Measurements from ENCODE around the gene CLN6. TPM values are rescaled to one million over a fixed set of nuclear protein-coding genes. Genes with fewer than 3 reads are reported as not detected.

The CLN6 gene
- total RNA-seq, 1 donor from 2014 or later: 26.1 TPM

- Mint-ChIP-seq H3K4me3 (ENCODE audit: unreplicated experiment) (no peak overlapping the region), H3K27ac (ENCODE audit: unreplicated experiment) (no peak overlapping the region), H3K27me3 (ENCODE audit: unreplicated experiment) (no peaks in the 10 kb centered on the region), H3K9me3 (ENCODE audit: unreplicated experiment) (no peaks in the 10 kb centered on the region), H3K4me1 (ENCODE audit: low read depth, unreplicated experiment) (no peaks in the 10 kb centered on the region), H3K36me3 (ENCODE audit: unreplicated experiment) (no peaks in the 10 kb centered on the region)
- DNase-seq: no peak
- TF ChIP-seq, protein P1, sequence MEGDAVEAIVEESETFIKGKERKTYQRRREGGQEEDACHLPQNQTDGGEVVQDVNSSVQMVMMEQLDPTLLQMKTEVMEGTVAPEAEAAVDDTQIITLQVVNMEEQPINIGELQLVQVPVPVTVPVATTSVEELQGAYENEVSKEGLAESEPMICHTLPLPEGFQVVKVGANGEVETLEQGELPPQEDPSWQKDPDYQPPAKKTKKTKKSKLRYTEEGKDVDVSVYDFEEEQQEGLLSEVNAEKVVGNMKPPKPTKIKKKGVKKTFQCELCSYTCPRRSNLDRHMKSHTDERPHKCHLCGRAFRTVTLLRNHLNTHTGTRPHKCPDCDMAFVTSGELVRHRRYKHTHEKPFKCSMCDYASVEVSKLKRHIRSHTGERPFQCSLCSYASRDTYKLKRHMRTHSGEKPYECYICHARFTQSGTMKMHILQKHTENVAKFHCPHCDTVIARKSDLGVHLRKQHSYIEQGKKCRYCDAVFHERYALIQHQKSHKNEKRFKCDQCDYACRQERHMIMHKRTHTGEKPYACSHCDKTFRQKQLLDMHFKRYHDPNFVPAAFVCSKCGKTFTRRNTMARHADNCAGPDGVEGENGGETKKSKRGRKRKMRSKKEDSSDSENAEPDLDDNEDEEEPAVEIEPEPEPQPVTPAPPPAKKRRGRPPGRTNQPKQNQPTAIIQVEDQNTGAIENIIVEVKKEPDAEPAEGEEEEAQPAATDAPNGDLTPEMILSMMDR (IDR thresholded peaks at IDR 0.05; ENCODE audit: partially characterized antibody, unreplicated experiment): no peak
These were observed 33.2 kb upstream of the CLN6 start for GRCh38 chr15:68262514-68263356.

GRCh38 chr15:68261980-68262379, 32.5 kb upstream of the CLN6 start:
- Mint-ChIP-seq H3K36me3 (ENCODE audit: unreplicated experiment) (no peaks in the 10 kb centered on the region), H3K27ac (ENCODE audit: unreplicated experiment) (no peak overlapping the region), H3K27me3 (ENCODE audit: unreplicated experiment) (no peaks in the 10 kb centered on the region), H3K9me3 (ENCODE audit: unreplicated experiment) (no peaks in the 10 kb centered on the region), H3K4me3 (ENCODE audit: unreplicated experiment) (no peak overlapping the region), H3K4me1 (ENCODE audit: low read depth, unreplicated experiment) (no peaks in the 10 kb centered on the region)
- TF ChIP-seq, protein P1 (IDR thresholded peaks at IDR 0.05; ENCODE audit: partially characterized antibody, unreplicated experiment): no peak
- DNase-seq: no peak

GRCh38 chr15:68261241-68261640, 31.7 kb upstream of the CLN6 start:
- H3K9me3 Mint-ChIP-seq (ENCODE audit: unreplicated experiment): no peaks in the 10 kb centered on the region

GRCh38 chr15:68259883-68260282, 30.4 kb upstream of the CLN6 start:
- H3K4me1 Mint-ChIP-seq (ENCODE audit: low read depth, unreplicated experiment): no peaks in the 10 kb centered on the region
- DNase-seq: no peak
- no peaks in the 10 kb centered on the region for H3K36me3 Mint-ChIP-seq (ENCODE audit: unreplicated experiment)
- no peaks in the 10 kb centered on the region for H3K27me3 Mint-ChIP-seq (ENCODE audit: unreplicated experiment)
- no peaks in the 10 kb centered on the region for H3K9me3 Mint-ChIP-seq (ENCODE audit: unreplicated experiment)
- no peak overlapping the region for H3K4me3 Mint-ChIP-seq (ENCODE audit: unreplicated experiment)
- TF ChIP-seq, protein P1 (IDR thresholded peaks at IDR 0.05; ENCODE audit: partially characterized antibody, unreplicated experiment): no peak
- H3K27ac Mint-ChIP-seq (ENCODE audit: unreplicated experiment): no peak overlapping the region

More at GRCh38 chr15:68261241-68261640, 31.7 kb upstream of the CLN6 start:
- no peak for DNase-seq
- TF ChIP-seq, protein P1 (IDR thresholded peaks at IDR 0.05; ENCODE audit: partially characterized antibody, unreplicated experiment): no peak
- no peaks in the 10 kb centered on the region for H3K36me3 Mint-ChIP-seq (ENCODE audit: unreplicated experiment)
- H3K4me3 Mint-ChIP-seq (ENCODE audit: unreplicated experiment): no peak overlapping the region
- no peaks in the 10 kb centered on the region for H3K27me3 Mint-ChIP-seq (ENCODE audit: unreplicated experiment)
- H3K4me1 Mint-ChIP-seq (ENCODE audit: low read depth, unreplicated experiment): no peaks in the 10 kb centered on the region
- H3K27ac Mint-ChIP-seq (ENCODE audit: unreplicated experiment): no peak overlapping the region

DNA sequence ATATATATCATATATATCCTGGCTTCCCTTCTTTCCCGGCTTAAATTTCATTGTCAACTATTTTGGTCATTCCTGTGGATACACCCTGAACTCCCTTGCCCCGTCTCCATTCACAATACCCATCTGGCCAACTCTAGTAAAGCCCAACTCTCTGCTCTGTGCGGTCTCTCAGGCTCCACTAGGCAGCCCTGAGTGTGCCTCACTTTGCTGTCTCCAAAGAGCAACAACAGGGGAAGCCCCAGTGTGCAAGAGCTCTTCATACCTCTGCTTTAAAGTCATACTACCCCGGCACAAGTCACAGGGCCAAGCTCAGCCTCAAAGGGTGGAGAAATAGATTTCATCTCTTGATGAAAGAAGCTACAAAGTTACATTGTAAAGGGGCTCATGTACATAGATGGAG, 29.2 kb upstream of the CLN6 start:
- Mint-ChIP-seq H3K36me3 (ENCODE audit: unreplicated experiment) (no peaks in the 10 kb centered on the region), H3K27ac (ENCODE audit: unreplicated experiment) (no peak overlapping the region), H3K27me3 (ENCODE audit: unreplicated experiment) (peaks cover 1% of the 10 kb centered on the region), H3K4me1 (ENCODE audit: low read depth, unreplicated experiment) (no peaks in the 10 kb centered on the region), H3K4me3 (ENCODE audit: unreplicated experiment) (no peak overlapping the region), H3K9me3 (ENCODE audit: unreplicated experiment) (no peaks in the 10 kb centered on the region)
- TF ChIP-seq, protein P1 (IDR thresholded peaks at IDR 0.05; ENCODE audit: partially characterized antibody, unreplicated experiment): no peak
- no peak for DNase-seq
